ENCODE measurements around the gene LCN2.
"Not testable (repeated sequence)": the region's sequence is repeated elsewhere in the genome, so short reads cannot be mapped to it uniquely, and the experiment has no call there.

LCN2 gene

GRCh38 chr9:128180001-128180400, 30.7 kb downstream of the LCN2 start:
- DNase-seq (ENCODE audit: low read depth) = no peak
- TF ChIP-seq, protein P1, sequence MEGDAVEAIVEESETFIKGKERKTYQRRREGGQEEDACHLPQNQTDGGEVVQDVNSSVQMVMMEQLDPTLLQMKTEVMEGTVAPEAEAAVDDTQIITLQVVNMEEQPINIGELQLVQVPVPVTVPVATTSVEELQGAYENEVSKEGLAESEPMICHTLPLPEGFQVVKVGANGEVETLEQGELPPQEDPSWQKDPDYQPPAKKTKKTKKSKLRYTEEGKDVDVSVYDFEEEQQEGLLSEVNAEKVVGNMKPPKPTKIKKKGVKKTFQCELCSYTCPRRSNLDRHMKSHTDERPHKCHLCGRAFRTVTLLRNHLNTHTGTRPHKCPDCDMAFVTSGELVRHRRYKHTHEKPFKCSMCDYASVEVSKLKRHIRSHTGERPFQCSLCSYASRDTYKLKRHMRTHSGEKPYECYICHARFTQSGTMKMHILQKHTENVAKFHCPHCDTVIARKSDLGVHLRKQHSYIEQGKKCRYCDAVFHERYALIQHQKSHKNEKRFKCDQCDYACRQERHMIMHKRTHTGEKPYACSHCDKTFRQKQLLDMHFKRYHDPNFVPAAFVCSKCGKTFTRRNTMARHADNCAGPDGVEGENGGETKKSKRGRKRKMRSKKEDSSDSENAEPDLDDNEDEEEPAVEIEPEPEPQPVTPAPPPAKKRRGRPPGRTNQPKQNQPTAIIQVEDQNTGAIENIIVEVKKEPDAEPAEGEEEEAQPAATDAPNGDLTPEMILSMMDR (IDR thresholded peaks at IDR 0.05; ENCODE audit: insufficient read depth, low read depth, low read length, missing control alignments) = no peak
- H3K4me3 ChIP-seq (ENCODE audit: low read depth, low read length) = no peak overlapping the region

DNA sequence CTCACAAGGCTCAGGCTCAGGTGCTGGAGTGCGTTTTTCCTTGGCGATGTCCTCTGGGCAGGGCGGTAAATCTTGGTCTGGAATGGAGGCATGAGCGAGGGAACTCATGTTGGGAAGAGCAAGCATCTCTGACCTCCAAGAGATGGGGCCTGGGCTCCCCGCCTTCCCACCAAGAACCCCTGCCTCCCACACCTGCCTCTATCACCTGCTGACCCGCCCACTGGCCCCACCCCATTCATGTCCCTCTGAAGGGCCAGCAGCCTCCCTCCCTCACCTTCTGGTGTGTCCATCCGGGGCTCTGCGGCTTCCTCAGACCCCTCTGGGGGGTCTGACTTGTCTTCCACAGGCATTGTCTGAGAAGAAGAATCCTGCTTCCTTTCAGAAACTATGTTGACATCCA, 31.2 kb downstream of the LCN2 start:
- TF ChIP-seq, protein P1 (IDR thresholded peaks at IDR 0.05; ENCODE audit: insufficient read depth, low read depth, low read length, missing control alignments) = no peak
- no peak for DNase-seq (ENCODE audit: low read depth)
- H3K4me3 ChIP-seq (ENCODE audit: low read depth, low read length) = no peak overlapping the region

DNA sequence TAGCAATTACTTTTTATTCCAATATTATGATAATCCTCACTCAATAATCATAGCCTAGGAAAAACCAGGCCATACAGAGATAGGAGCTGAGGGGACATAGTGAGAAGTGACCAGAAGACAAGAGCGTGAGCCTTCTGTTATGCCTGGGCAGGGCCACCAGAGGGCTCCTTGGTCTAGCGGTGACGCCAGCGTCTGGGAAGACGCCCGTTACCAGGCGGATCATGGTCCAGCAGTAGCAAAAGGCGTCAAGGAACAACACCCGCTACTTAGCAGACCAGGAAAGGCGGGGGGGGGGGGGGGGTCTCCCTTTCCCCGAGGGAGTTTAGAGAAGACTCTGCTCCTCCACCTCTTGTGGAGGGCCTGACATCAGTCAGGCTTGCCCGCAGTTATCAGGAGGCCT, 32.2 kb downstream of the LCN2 start:
- not testable (repeated sequence) for DNase-seq (ENCODE audit: low read depth); H3K4me3 ChIP-seq (ENCODE audit: low read depth, low read length)

- DNase-seq (ENCODE audit: low read depth) = no peak
- no peak overlapping the region for H3K4me3 ChIP-seq (ENCODE audit: low read depth, low read length)
- TF ChIP-seq, protein P1 (IDR thresholded peaks at IDR 0.05; ENCODE audit: insufficient read depth, low read depth, low read length, missing control alignments) = no peak
Observed at GRCh38 chr9:128182893-128183588, 33.8 kb downstream of the LCN2 start.

- no peak for DNase-seq (ENCODE audit: low read depth)
- no peak overlapping the region for H3K4me3 ChIP-seq (ENCODE audit: low read depth, low read length)
- TF ChIP-seq, protein P1 (IDR thresholded peaks at IDR 0.05; ENCODE audit: insufficient read depth, low read depth, low read length, missing control alignments) = no peak
Observed at GRCh38 chr9:128185979-128186965, 37.0 kb downstream of the LCN2 start.

DNA sequence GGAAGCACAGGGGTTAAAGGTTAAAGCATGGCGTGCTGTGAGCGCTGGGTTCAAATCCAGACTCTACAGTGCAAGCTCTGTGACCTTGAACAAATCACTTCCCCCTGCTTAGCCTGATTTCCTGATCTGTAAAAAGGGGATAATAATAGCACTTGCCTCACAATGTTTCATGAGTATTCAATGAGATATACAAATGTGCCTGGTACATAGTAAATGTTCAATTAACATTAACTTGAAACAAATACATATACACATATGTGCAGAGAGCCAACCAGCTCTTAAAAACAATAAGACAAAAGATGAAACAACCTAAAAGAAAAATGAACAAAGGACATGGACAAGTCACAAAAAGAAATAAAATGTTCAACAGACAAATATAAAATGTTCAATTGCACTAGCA, 38.1 kb downstream of the LCN2 start:
- TF ChIP-seq, protein P1 (IDR thresholded peaks at IDR 0.05; ENCODE audit: insufficient read depth, low read depth, low read length, missing control alignments) = no peak
- DNase-seq (ENCODE audit: low read depth) = no peak

GRCh38 chr9:128188209-128188608, 39.0 kb downstream of the LCN2 start:
- TF ChIP-seq, protein P1 (IDR thresholded peaks at IDR 0.05; ENCODE audit: insufficient read depth, low read depth, low read length, missing control alignments) = no peak
- no peak for DNase-seq (ENCODE audit: low read depth)
- no peak overlapping the region for H3K4me3 ChIP-seq (ENCODE audit: low read depth, low read length)

More for the DNA sequence above, 38.1 kb downstream of the LCN2 start:
- H3K4me3 ChIP-seq (ENCODE audit: low read depth, low read length) = no peak overlapping the region

All from GM12865 (cell line).